ENCODE results near the gene PPP6R2. TPM values are rescaled to one million over a fixed set of nuclear protein-coding genes. Genes with fewer than 3 reads are reported as not detected.

Gene PPP6R2
- total RNA-seq, 1 experiment from 2014 or later, result 61.3 TPM

- Histone ChIP-seq H3K79me2 (ENCODE audit: insufficient read depth, low read length) (no peaks in the 10 kb centered on the region), H3K36me3 (ENCODE audit: control insufficient read depth in 1 of 2, insufficient read depth in 2 of 2, low read length in 2 of 2) (peaks cover 22 to 29% of the 10 kb centered on the region in 2 experiments; a peak in 3 of 4 replicates), H3K9ac (ENCODE audit: low read length) (no peak overlapping the region), H3K4me3 (replicated peaks in 1 of 2; ENCODE audit: low read depth in 1 of 2, low read length in 2 of 2) (no peak overlapping the region), H3K9me3 (ENCODE audit: control insufficient read depth in 1 of 2, insufficient read depth in 1 of 2, low read depth in 1 of 2, low read length in 2 of 2) (no peaks in the 10 kb centered on the region), H3K4me2 (ENCODE audit: low read length) (no peak overlapping the region), H3K27ac (ENCODE audit: low read depth, low read length) (no peak overlapping the region), H3K4me1 (ENCODE audit: control insufficient read depth in 1 of 2, insufficient read depth in 2 of 2, low read length in 2 of 2) (no peaks in the 10 kb centered on the region), H4K20me1 (ENCODE audit: insufficient read depth) (no peaks in the 10 kb centered on the region), H3K9me2 (ENCODE audit: insufficient read depth) (no peaks in the 10 kb centered on the region), H2AFZ (ENCODE audit: low read depth, low read length, poor library complexity, severe bottlenecking) (no peak overlapping the region), H3K27me3 (ENCODE audit: insufficient read depth, low read length) (no peaks in the 10 kb centered on the region)
- intact Hi-C loops (cut with micrococcal nuclease), result no loop called here
- ChIA-PET POLR2A (no interaction called here), RAD21 (ENCODE audit: low non-redundant PET in 1 of 2, low total read pairs in 2 of 2, uncharacterized antibody in 2 of 2, unreplicated experiment in 2 of 2) (no interaction called here), CTCF (no interaction called here)
- ATAC-seq (0 out of 2 replicates have a peak, but pooled peaks have one; percentile 23), DNase-seq (ENCODE audit: low read depth, low spot score) (no peak)
- TF ChIP-seq SRF (IDR thresholded peaks at IDR 0.05; ENCODE audit: low read depth) (no peak), ZBTB33 (IDR thresholded peaks at IDR 0.05; ENCODE audit: extremely low read depth, insufficient replicate concordance, low read length) (no peak), ZFX (IDR thresholded peaks at IDR 0.05) (no peak), REST (IDR thresholded peaks at IDR 0.05; ENCODE audit: low read depth) (no peak), EZH2phosphoT487 (IDR thresholded peaks at IDR 0.05; ENCODE audit: borderline replicate concordance) (no peak), FOSL1 (IDR thresholded peaks at IDR 0.05; ENCODE audit: low read depth) (no peak), JUND (IDR thresholded peaks at IDR 0.05) (no peak), POLR2A (IDR thresholded peaks at IDR 0.05; ENCODE audit: borderline replicate concordance, extremely low read depth, insufficient read depth, insufficient read length) (no peak), POLR2AphosphoS5 (IDR thresholded peaks at IDR 0.05; ENCODE audit: low read depth, low read length) (no peak), SP1 (IDR thresholded peaks at IDR 0.05; ENCODE audit: low read depth) (no peak), TCF7L2 (IDR thresholded peaks at IDR 0.05; ENCODE audit: borderline replicate concordance, extremely low read depth, insufficient read depth, insufficient read length) (no peak), EZH2 (IDR thresholded peaks at IDR 0.05) (no peak), CBX3 (IDR thresholded peaks at IDR 0.05; ENCODE audit: low read depth) (no peak), CTCF (IDR thresholded peaks at IDR 0.05 in 2 of 3, conservative IDR thresholded peaks at IDR 0.05 in 1 of 3; ENCODE audit: borderline replicate concordance in 1 of 3, insufficient read depth in 1 of 3, low read depth in 2 of 3, low read length in 2 of 3) (no peak), YY1 (IDR thresholded peaks at IDR 0.05; ENCODE audit: extremely low read depth, insufficient replicate concordance, low read depth, low read length) (no peak)
- BruUV-seq (replicated peaks), result no TSS peak
These were observed 118.9 kb downstream of the PPP6R2 start for GRCh38 chr22:50461979-50462540.
